ENCODE results near the gene FAM177B. TPM values are rescaled to one million over a fixed set of nuclear protein-coding genes. Genes with fewer than 3 reads are reported as not detected.

The FAM177B gene
- total RNA-seq = 1 to 10 TPM in 1 of 2 donors, under 1 TPM in 1; 0.71 to 2.3 TPM
- polyA plus RNA-seq (ENCODE audit: insufficient read depth, low read depth, low replicate concordance) = not detected
- long read RNA-seq, donor 1 = 0 reads
- long read RNA-seq, donor 2 = 0 reads

DNA sequence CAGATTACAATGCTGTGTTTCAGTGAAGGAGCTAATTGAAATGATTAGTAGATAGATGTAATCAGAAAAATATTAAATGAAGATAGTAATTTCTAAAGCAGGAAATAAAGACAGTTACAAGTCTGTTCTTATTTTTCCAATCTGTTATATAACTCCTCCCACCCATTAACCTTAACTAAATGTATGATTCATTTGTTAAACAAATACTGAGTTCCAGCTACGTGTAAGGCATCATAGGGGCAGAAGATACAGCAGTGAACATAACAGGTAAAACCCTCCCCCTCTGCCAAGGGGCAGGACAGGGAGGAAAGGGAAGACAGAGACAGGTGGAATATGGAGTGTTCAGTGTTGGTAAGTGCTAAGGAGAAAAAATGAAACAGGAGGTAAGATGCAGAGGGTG, at the start of gene FAM177B:
TSS of gene FAM177B (plus strand) at position 231 of the 400 bp plus-strand sequence. CDS start 9,344 bp downstream, outside the sequence.
- H3K4me1 ChIP-seq = no peaks in the 10 kb centered on the region
- intact Hi-C loops (cut with DNase I; ENCODE audit: low total_unique reads) = no loop called here
- H3K27ac ChIP-seq = no peak within 1 kb of the TSS
- H3K36me3 ChIP-seq (ENCODE audit: low read depth, missing control alignments) = no peaks in the 10 kb centered on the region
- H3K4me3 ChIP-seq = no peak within 1 kb of the TSS
- 61 to 71% methylated on average over 1 of the region's 1 CpG for WGBS, 2 donors
- no peaks in the 10 kb centered on the region for H3K9me3 ChIP-seq
- TF ChIP-seq POLR2A (IDR thresholded peaks at IDR 0.05) = no peak
- TF ChIP-seq, protein P1, sequence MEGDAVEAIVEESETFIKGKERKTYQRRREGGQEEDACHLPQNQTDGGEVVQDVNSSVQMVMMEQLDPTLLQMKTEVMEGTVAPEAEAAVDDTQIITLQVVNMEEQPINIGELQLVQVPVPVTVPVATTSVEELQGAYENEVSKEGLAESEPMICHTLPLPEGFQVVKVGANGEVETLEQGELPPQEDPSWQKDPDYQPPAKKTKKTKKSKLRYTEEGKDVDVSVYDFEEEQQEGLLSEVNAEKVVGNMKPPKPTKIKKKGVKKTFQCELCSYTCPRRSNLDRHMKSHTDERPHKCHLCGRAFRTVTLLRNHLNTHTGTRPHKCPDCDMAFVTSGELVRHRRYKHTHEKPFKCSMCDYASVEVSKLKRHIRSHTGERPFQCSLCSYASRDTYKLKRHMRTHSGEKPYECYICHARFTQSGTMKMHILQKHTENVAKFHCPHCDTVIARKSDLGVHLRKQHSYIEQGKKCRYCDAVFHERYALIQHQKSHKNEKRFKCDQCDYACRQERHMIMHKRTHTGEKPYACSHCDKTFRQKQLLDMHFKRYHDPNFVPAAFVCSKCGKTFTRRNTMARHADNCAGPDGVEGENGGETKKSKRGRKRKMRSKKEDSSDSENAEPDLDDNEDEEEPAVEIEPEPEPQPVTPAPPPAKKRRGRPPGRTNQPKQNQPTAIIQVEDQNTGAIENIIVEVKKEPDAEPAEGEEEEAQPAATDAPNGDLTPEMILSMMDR (IDR thresholded peaks at IDR 0.05) = no peak
- DNase-seq = no peak
- no peaks in the 10 kb centered on the region for H3K27me3 ChIP-seq

DNA sequence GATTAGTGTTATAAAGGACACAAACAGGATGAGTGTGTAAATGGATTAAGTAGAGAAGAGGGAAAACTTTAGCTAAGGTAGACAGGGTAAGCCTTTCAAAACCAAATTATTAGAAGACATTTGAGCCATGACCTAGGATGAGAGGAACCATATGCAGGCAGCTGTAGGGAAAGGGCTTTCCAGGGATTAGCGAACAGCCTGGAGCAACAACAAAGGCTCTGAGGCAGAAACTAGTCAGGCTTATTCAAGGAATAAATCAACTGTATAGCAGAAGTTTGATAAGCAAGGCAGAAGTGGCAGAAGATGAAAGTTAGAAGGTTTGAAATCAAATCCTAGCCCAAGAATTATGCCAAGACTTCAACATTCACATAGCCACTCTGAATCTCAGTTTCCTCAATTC, 46.0 kb upstream of the FAM177B start:
- H3K27ac ChIP-seq = peak overlapping the region in 1 of 2 donors; percentile 40
- no peak overlapping the region for H3K4me3 ChIP-seq
- no peaks in the 10 kb centered on the region for H3K36me3 ChIP-seq (ENCODE audit: low read depth, missing control alignments)
- intact Hi-C loops (cut with DNase I; ENCODE audit: low total_unique reads) = no loop called here
- H3K27me3 ChIP-seq = no peaks in the 10 kb centered on the region
- WGBS, 2 donors = 95 to 100% methylated on average over 1 of the region's 1 CpG
- no peak for DNase-seq
- H3K4me1 ChIP-seq = peaks cover 3% of the 10 kb centered on the region
- H3K9me3 ChIP-seq = no peaks in the 10 kb centered on the region
- TF ChIP-seq, protein P1 (IDR thresholded peaks at IDR 0.05) = no peak
- TF ChIP-seq POLR2A (IDR thresholded peaks at IDR 0.05) = no peak

- Histone ChIP-seq H3K36me3 (ENCODE audit: low read depth, missing control alignments) (no peaks in the 10 kb centered on the region), H3K27me3 (no peaks in the 10 kb centered on the region), H3K4me1 (peaks cover 3% of the 10 kb centered on the region), H3K27ac (no peak overlapping the region), H3K9me3 (no peaks in the 10 kb centered on the region), H3K4me3 (no peak overlapping the region)
- no peak for DNase-seq
- no peak for TF ChIP-seq POLR2A (IDR thresholded peaks at IDR 0.05)
- TF ChIP-seq, protein P1 (IDR thresholded peaks at IDR 0.05) = no peak
- 85 to 93% methylated on average over 5 of the region's 5 CpGs for WGBS, 2 donors
- intact Hi-C loops (cut with DNase I; ENCODE audit: low total_unique reads) = no loop called here
Observed at GRCh38 chr1:222694927-222695326, 42.1 kb upstream of the FAM177B start.

DNA sequence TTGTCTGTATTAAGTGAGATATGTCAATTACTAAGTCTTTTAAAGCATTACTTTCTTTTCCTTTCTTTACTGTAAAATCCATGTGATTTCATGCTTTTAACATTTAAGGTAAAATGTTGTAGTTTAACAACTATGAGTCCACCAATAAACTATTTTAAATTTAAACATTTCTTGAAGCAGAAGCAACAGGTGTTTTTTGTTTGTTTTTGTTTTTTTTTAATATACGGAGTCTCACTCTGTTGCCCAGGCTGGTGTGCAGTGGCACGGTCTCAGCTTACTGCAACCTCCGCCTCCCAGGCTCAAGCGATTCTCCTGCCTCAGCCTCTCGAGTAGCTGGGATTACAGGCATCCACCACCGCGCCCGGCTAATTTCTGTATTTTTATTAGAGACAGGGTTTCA, 40.3 kb upstream of the FAM177B start:
- Histone ChIP-seq H3K4me3 (no peak overlapping the region), H3K9me3 (no peaks in the 10 kb centered on the region), H3K27me3 (no peaks in the 10 kb centered on the region), H3K4me1 (peaks cover 3% of the 10 kb centered on the region), H3K36me3 (ENCODE audit: low read depth, missing control alignments) (no peaks in the 10 kb centered on the region), H3K27ac (no peak overlapping the region)
- WGBS, 2 donors = 91 to 93% methylated on average over 8 of the region's 8 CpGs
- DNase-seq = no peak
- no peak for TF ChIP-seq POLR2A (IDR thresholded peaks at IDR 0.05)
- TF ChIP-seq, protein P1 (IDR thresholded peaks at IDR 0.05) = no peak
- intact Hi-C loops (cut with DNase I; ENCODE audit: low total_unique reads) = no loop called here

DNA sequence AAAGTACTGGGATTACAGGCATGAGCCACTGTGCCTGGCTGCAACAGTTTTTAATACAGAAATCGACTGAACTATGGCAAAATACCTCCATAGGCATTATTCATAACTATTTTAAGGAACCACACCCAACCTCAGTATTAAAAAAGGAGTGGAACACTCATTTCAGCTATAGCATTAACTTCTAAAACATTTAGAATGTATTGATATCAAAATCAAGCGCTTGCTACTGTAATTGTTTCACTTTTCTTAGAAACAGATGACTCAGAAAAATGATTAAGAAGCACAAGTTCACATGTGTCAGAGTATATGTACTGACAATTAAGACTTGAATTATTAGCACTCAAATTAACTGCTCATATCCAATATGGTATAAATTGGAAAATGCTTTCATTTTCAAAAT, 39.8 kb upstream of the FAM177B start:
- 89 to 94% methylated on average over 2 of the region's 2 CpGs for WGBS, 2 donors
- no peak overlapping the region for H3K4me3 ChIP-seq
- H3K27ac ChIP-seq = no peak overlapping the region
- H3K4me1 ChIP-seq = peaks cover 3% of the 10 kb centered on the region
- intact Hi-C loops (cut with DNase I; ENCODE audit: low total_unique reads) = no loop called here
- H3K9me3 ChIP-seq = no peaks in the 10 kb centered on the region
- TF ChIP-seq, protein P1 (IDR thresholded peaks at IDR 0.05) = no peak
- TF ChIP-seq POLR2A (IDR thresholded peaks at IDR 0.05) = no peak
- DNase-seq = no peak
- no peaks in the 10 kb centered on the region for H3K36me3 ChIP-seq (ENCODE audit: low read depth, missing control alignments)
- no peaks in the 10 kb centered on the region for H3K27me3 ChIP-seq
